Measurements from ENCODE around the gene PURB. TPM values are rescaled to one million over a fixed set of nuclear protein-coding genes. Genes with fewer than 3 reads are reported as not detected.

PURB gene
- total and polyA plus RNA-seq, 9 of the 15 experiments (the other 6 are each of a cell fraction or from before 2014, with no cell fraction given): 1.6 to 14.1 (median 8.8) TPM

GRCh38 chr7:44881610-44882009 lies 3.7 kb downstream of the PURB start (continued):
- TF ChIP-seq, protein P1, sequence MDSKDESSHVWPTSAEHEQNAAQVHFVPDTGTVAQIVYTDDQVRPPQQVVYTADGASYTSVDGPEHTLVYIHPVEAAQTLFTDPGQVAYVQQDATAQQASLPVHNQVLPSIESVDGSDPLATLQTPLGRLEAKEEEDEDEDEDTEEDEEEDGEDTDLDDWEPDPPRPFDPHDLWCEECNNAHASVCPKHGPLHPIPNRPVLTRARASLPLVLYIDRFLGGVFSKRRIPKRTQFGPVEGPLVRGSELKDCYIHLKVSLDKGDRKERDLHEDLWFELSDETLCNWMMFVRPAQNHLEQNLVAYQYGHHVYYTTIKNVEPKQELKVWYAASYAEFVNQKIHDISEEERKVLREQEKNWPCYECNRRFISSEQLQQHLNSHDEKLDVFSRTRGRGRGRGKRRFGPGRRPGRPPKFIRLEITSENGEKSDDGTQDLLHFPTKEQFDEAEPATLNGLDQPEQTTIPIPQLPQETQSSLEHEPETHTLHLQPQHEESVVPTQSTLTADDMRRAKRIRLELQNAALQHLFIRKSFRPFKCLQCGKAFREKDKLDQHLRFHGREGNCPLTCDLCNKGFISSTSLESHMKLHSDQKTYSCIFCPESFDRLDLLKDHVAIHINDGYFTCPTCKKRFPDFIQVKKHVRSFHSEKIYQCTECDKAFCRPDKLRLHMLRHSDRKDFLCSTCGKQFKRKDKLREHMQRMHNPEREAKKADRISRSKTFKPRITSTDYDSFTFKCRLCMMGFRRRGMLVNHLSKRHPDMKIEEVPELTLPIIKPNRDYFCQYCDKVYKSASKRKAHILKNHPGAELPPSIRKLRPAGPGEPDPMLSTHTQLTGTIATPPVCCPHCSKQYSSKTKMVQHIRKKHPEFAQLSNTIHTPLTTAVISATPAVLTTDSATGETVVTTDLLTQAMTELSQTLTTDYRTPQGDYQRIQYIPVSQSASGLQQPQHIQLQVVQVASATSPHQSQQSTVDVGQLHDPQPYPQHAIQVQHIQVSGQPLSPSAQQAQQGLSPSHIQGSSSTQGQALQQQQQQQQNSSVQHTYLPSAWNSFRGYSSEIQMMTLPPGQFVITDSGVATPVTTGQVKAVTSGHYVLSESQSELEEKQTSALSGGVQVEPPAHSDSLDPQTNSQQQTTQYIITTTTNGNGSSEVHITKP (IDR thresholded peaks at IDR 0.05; ENCODE audit: partially characterized antibody): no peak
- TF ChIP-seq, protein P2, sequence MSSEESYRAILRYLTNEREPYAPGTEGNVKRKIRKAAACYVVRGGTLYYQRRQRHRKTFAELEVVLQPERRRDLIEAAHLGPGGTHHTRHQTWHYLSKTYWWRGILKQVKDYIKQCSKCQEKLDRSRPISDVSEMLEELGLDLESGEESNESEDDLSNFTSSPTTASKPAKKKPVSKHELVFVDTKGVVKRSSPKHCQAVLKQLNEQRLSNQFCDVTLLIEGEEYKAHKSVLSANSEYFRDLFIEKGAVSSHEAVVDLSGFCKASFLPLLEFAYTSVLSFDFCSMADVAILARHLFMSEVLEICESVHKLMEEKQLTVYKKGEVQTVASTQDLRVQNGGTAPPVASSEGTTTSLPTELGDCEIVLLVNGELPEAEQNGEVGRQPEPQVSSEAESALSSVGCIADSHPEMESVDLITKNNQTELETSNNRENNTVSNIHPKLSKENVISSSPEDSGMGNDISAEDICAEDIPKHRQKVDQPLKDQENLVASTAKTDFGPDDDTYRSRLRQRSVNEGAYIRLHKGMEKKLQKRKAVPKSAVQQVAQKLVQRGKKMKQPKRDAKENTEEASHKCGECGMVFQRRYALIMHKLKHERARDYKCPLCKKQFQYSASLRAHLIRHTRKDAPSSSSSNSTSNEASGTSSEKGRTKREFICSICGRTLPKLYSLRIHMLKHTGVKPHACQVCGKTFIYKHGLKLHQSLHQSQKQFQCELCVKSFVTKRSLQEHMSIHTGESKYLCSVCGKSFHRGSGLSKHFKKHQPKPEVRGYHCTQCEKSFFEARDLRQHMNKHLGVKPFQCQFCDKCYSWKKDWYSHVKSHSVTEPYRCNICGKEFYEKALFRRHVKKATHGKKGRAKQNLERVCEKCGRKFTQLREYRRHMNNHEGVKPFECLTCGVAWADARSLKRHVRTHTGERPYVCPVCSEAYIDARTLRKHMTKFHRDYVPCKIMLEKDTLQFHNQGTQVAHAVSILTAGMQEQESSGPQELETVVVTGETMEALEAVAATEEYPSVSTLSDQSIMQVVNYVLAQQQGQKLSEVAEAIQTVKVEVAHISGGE (CRISPR knock-in tag; IDR thresholded peaks at IDR 0.05): 0 out of 6 replicates have a peak, but pooled peaks of 1 of the 3 experiments have one; percentile 13
- TF ChIP-seq HMBOX1 (IDR thresholded peaks at IDR 0.05) (0 out of 2 replicates have a peak, but pooled peaks have one; percentile 16), SRF (CRISPR knock-in tag; IDR thresholded peaks at IDR 0.05) (peak; percentile 69 to 99)

All from K562 (cell line).